HL-60/S4 (cell line): Measurements from ENCODE around the gene SIGLEC8.

Source experiments
- in situ Hi-C: fragments of 300-500 bp; cut with MboI; formaldehyde crosslinking; loops from 2 replicates; pipeline ENCODE4 v1.14.3; 2022; ENCODE audit warnings: low sequenced_read_pairs

Gene SIGLEC8

GRCh38 chr19:51407511-51408131 is 50.6 kb downstream of the SIGLEC8 start:
- in situ Hi-C loops = no loop called here

DNA sequence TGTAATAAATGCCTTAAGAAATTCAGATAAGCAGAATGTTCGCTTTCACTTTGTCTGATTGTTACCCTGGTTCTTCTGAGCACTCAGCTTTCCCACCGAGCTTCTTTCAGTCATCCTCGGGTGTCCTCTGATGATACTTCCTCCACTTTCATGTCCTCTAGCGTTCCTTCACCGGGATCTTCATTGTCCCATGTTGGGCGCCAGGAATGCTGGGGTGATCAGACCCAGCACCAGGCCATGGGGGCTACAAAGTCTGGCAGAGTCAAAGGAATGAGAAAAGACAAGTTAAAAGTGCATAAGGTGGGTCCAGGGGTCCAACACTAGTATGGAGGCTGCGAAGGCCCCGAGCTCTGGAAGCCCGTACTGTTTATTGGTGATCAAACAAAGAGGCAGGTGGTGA is 56.1 kb downstream of the SIGLEC8 start:
- in situ Hi-C loops = no loop called here
